Hippocampal formation (tissue), 2 donors: ENCODE measurements around the gene FGF18.

Experiments used
- DNase-seq, 2 donors: peaks; one replicate each; lab custom pipeline; 2025; lab: John Stamatoyannopoulos, UW

The FGF18 gene

GRCh38 chr5:171422902-171423663 is 3.6 kb downstream of the FGF18 start:
- no peak for DNase-seq

- DNase-seq = no peak
Measured at GRCh38 chr5:171424726-171425125, 5.3 kb downstream of the FGF18 start.

GRCh38 chr5:171425596-171426244 is 6.3 kb downstream of the FGF18 start:
- no peak for DNase-seq

GRCh38 chr5:171426266-171426665 is 6.8 kb downstream of the FGF18 start:
- no peak for DNase-seq

- DNase-seq = no peak
Measured at GRCh38 chr5:171426680-171427079, 7.2 kb downstream of the FGF18 start.

GRCh38 chr5:171427318-171428167 is 8.1 kb downstream of the FGF18 start:
- no peak for DNase-seq

- DNase-seq = no peak
Measured at GRCh38 chr5:171428168-171428696, 8.8 kb downstream of the FGF18 start.

GRCh38 chr5:171428809-171429542 is 9.5 kb downstream of the FGF18 start:
- no peak for DNase-seq

- DNase-seq = no peak
Measured at GRCh38 chr5:171429543-171429910, 10.1 kb downstream of the FGF18 start.

- DNase-seq = no peak
Measured at GRCh38 chr5:171431251-171431777, 11.9 kb downstream of the FGF18 start.

- no peak for DNase-seq
Measured at GRCh38 chr5:171432076-171432475, 12.6 kb downstream of the FGF18 start.

- no peak for DNase-seq
Measured at GRCh38 chr5:171432583-171433351, 13.3 kb downstream of the FGF18 start.

GRCh38 chr5:171433352-171433698 is 13.9 kb downstream of the FGF18 start:
- DNase-seq = no peak

GRCh38 chr5:171433982-171434676 is 14.7 kb downstream of the FGF18 start:
- DNase-seq = no peak

GRCh38 chr5:171434874-171435273 is 15.4 kb downstream of the FGF18 start:
- no peak for DNase-seq

- DNase-seq = no peak
Measured at GRCh38 chr5:171435908-171436307, 16.5 kb downstream of the FGF18 start.

- no peak for DNase-seq
Measured at GRCh38 chr5:171436804-171437285, 17.4 kb downstream of the FGF18 start.

GRCh38 chr5:171437286-171437821 is 17.9 kb downstream of the FGF18 start:
- no peak for DNase-seq

- DNase-seq = no peak
Measured at GRCh38 chr5:171438738-171439137, 19.3 kb downstream of the FGF18 start.
